ENCODE data around the gene OSBPL2.

DNA sequence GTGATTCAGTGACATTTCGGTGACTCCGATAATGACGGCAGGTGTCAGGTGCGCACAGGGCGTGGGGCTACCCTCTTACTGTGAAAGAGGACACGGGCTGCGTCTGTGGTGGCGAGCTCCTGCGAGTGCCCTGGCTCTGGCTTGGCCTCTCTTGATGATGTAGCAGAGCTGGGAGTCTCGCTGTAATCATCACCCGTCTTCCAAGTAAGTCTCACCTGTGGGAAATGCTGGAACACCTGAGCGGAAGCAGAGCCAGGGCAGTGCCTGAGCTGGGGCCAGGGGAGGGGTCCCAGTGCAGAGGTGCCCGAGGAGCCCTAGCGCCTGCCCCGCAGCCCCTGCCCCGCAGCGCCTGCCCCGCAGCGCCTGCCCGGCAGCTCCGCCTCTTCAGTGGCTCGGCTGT, 4.8 kb downstream of the OSBPL2 start:
- TF ChIP-seq, protein P1, sequence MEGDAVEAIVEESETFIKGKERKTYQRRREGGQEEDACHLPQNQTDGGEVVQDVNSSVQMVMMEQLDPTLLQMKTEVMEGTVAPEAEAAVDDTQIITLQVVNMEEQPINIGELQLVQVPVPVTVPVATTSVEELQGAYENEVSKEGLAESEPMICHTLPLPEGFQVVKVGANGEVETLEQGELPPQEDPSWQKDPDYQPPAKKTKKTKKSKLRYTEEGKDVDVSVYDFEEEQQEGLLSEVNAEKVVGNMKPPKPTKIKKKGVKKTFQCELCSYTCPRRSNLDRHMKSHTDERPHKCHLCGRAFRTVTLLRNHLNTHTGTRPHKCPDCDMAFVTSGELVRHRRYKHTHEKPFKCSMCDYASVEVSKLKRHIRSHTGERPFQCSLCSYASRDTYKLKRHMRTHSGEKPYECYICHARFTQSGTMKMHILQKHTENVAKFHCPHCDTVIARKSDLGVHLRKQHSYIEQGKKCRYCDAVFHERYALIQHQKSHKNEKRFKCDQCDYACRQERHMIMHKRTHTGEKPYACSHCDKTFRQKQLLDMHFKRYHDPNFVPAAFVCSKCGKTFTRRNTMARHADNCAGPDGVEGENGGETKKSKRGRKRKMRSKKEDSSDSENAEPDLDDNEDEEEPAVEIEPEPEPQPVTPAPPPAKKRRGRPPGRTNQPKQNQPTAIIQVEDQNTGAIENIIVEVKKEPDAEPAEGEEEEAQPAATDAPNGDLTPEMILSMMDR (tag by site-specific recombination; IDR thresholded peaks at IDR 0.05), result no peak
- TF ChIP-seq, protein P2, sequence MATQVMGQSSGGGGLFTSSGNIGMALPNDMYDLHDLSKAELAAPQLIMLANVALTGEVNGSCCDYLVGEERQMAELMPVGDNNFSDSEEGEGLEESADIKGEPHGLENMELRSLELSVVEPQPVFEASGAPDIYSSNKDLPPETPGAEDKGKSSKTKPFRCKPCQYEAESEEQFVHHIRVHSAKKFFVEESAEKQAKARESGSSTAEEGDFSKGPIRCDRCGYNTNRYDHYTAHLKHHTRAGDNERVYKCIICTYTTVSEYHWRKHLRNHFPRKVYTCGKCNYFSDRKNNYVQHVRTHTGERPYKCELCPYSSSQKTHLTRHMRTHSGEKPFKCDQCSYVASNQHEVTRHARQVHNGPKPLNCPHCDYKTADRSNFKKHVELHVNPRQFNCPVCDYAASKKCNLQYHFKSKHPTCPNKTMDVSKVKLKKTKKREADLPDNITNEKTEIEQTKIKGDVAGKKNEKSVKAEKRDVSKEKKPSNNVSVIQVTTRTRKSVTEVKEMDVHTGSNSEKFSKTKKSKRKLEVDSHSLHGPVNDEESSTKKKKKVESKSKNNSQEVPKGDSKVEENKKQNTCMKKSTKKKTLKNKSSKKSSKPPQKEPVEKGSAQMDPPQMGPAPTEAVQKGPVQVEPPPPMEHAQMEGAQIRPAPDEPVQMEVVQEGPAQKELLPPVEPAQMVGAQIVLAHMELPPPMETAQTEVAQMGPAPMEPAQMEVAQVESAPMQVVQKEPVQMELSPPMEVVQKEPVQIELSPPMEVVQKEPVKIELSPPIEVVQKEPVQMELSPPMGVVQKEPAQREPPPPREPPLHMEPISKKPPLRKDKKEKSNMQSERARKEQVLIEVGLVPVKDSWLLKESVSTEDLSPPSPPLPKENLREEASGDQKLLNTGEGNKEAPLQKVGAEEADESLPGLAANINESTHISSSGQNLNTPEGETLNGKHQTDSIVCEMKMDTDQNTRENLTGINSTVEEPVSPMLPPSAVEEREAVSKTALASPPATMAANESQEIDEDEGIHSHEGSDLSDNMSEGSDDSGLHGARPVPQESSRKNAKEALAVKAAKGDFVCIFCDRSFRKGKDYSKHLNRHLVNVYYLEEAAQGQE (tag by site-specific recombination; IDR thresholded peaks at IDR 0.05), result no peak
- TF ChIP-seq, protein P3, sequence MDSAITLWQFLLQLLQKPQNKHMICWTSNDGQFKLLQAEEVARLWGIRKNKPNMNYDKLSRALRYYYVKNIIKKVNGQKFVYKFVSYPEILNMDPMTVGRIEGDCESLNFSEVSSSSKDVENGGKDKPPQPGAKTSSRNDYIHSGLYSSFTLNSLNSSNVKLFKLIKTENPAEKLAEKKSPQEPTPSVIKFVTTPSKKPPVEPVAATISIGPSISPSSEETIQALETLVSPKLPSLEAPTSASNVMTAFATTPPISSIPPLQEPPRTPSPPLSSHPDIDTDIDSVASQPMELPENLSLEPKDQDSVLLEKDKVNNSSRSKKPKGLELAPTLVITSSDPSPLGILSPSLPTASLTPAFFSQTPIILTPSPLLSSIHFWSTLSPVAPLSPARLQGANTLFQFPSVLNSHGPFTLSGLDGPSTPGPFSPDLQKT (IDR thresholded peaks at IDR 0.05; ENCODE audit: borderline replicate concordance, low read depth, low read length), result no peak
- TF ChIP-seq, protein P4, sequence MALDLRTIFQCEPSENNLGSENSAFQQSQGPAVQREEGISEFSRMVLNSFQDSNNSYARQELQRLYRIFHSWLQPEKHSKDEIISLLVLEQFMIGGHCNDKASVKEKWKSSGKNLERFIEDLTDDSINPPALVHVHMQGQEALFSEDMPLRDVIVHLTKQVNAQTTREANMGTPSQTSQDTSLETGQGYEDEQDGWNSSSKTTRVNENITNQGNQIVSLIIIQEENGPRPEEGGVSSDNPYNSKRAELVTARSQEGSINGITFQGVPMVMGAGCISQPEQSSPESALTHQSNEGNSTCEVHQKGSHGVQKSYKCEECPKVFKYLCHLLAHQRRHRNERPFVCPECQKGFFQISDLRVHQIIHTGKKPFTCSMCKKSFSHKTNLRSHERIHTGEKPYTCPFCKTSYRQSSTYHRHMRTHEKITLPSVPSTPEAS (tag by site-specific recombination; IDR thresholded peaks at IDR 0.05), result no peak
- TF ChIP-seq, protein P5, sequence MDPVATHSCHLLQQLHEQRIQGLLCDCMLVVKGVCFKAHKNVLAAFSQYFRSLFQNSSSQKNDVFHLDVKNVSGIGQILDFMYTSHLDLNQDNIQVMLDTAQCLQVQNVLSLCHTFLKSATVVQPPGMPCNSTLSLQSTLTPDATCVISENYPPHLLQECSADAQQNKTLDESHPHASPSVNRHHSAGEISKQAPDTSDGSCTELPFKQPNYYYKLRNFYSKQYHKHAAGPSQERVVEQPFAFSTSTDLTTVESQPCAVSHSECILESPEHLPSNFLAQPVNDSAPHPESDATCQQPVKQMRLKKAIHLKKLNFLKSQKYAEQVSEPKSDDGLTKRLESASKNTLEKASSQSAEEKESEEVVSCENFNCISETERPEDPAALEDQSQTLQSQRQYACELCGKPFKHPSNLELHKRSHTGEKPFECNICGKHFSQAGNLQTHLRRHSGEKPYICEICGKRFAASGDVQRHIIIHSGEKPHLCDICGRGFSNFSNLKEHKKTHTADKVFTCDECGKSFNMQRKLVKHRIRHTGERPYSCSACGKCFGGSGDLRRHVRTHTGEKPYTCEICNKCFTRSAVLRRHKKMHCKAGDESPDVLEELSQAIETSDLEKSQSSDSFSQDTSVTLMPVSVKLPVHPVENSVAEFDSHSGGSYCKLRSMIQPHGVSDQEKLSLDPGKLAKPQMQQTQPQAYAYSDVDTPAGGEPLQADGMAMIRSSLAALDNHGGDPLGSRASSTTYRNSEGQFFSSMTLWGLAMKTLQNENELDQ (tag by site-specific recombination; IDR thresholded peaks at IDR 0.05; ENCODE audit: low read depth), result no peak
- TF ChIP-seq, protein P6, sequence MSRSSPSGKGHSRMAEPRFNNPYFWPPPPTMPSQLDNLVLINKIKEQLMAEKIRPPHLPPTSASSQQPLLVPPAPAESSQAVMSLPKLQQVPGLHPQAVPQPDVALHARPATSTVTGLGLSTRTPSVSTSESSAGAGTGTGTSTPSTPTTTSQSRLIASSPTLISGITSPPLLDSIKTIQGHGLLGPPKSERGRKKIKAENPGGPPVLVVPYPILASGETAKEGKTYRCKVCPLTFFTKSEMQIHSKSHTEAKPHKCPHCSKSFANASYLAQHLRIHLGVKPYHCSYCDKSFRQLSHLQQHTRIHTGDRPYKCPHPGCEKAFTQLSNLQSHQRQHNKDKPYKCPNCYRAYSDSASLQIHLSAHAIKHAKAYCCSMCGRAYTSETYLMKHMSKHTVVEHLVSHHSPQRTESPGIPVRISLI (tag by site-specific recombination; IDR thresholded peaks at IDR 0.05), result no peak
- TF ChIP-seq ZNF654 (tag by site-specific recombination; IDR thresholded peaks at IDR 0.05; ENCODE audit: low read depth) (no peak), ZNF660 (tag by site-specific recombination; IDR thresholded peaks at IDR 0.05) (no peak), ZNF391 (tag by site-specific recombination; IDR thresholded peaks at IDR 0.05; ENCODE audit: borderline replicate concordance, low read depth) (no peak), BCL11B (tag by site-specific recombination; IDR thresholded peaks at IDR 0.05; ENCODE audit: low read depth) (no peak)
- TF ChIP-seq, protein P7, sequence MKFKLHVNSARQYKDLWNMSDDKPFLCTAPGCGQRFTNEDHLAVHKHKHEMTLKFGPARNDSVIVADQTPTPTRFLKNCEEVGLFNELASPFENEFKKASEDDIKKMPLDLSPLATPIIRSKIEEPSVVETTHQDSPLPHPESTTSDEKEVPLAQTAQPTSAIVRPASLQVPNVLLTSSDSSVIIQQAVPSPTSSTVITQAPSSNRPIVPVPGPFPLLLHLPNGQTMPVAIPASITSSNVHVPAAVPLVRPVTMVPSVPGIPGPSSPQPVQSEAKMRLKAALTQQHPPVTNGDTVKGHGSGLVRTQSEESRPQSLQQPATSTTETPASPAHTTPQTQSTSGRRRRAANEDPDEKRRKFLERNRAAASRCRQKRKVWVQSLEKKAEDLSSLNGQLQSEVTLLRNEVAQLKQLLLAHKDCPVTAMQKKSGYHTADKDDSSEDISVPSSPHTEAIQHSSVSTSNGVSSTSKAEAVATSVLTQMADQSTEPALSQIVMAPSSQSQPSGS (tag by site-specific recombination; IDR thresholded peaks at IDR 0.05; ENCODE audit: low read depth), result no peak

All from HEK293 (cell line).